Kidney (tissue), 14 donors: ENCODE data around the gene ATF7IP2. TPM values are rescaled to one million over a fixed set of nuclear protein-coding genes. Genes with fewer than 3 reads are reported as not detected.

ENCODE experiments used
- DNase-seq, 5 donors: peaks; one replicate each; pipeline ENCODE4 v3.0.0-alpha.2; 2013 to 2020
- FAIRE-seq: peaks from 2 replicates; lab custom pipeline; 2012; peaks lifted over from hg19 to GRCh38; lab: Jason Lieb, UNC
- H3K27ac ChIP-seq, 2 donors: one replicate each; pipeline ENCODE4 v1.7.0; 2013; ENCODE audit warnings: low read depth in 2 of 2, low read length in 2 of 2, inconsistent platforms in 1 of 2
- H3K27me3 ChIP-seq: one replicate; pipeline ENCODE4 v1.7.1; 2013; ENCODE audit warnings: low read length, inconsistent platforms; ENCODE audit not compliant: control insufficient read depth, insufficient read depth
- H3K36me3 ChIP-seq, 3 donors: one replicate each; pipeline versions ENCODE4 v1.7.0 to v1.7.1; 2013; ENCODE audit warnings: low read length in 3 of 3, control low read depth in 1 of 3, inconsistent platforms in 1 of 3; ENCODE audit not compliant: insufficient read depth in 3 of 3, control insufficient read depth in 2 of 3
- H3K4me1 ChIP-seq, 3 donors: one replicate each; pipeline versions ENCODE4 v1.7.0 to v1.7.1; 2013; ENCODE audit warnings: low read length in 3 of 3, inconsistent platforms in 1 of 3, low read depth in 1 of 3; ENCODE audit not compliant: control insufficient read depth in 2 of 3, insufficient read depth in 2 of 3
- H3K4me3 ChIP-seq, 3 donors: one replicate each; pipeline versions ENCODE4 v1.7.0 to v1.8.1; 2013; ENCODE audit warnings: low read length in 3 of 3, control low read depth in 1 of 3, inconsistent platforms in 1 of 3
- H3K9ac ChIP-seq, 3 donors: one replicate each; pipeline versions ENCODE4 v1.7.0 to v1.7.1; 2013; ENCODE audit warnings: low read length in 3 of 3, control low read depth in 1 of 3, inconsistent platforms in 1 of 3
- H3K9me3 ChIP-seq, 3 donors: one replicate each; pipeline versions ENCODE4 v1.7.0 to v1.7.1; 2013; ENCODE audit warnings: low read length in 3 of 3, control low read depth in 1 of 3, inconsistent platforms in 1 of 3; ENCODE audit not compliant: control insufficient read depth in 2 of 3, insufficient read depth in 1 of 3
- CTCF ChIP-seq: IDR thresholded peaks from 3 replicates; pipeline ENCODE4 v1.5.1; 2012; ENCODE audit warnings: mild to moderate bottlenecking, moderate library complexity, borderline replicate concordance; ENCODE audit not compliant: insufficient read depth; ENCODE audit errors: extremely low read depth
- intact Hi-C: fragments of 100-400 bp; cut with DNase I; formaldehyde crosslinking; loops from one replicate; pipeline ENCODE4 v1.11.1; 2022
- polyA plus RNA-seq: library from polyadenylated mRNA; stranded (reverse); fragments of 350-450 nt; fragmentation: Illumina TruSeq; extraction: RNeasy Lipid Tissue Mini Kit (QIAGEN cat#74804); gene quantifications from one replicate; pipeline ENCODE4 v1.2.3, GENCODE V29; 2014; ENCODE audit warnings: low read depth, low replicate concordance; ENCODE audit not compliant: insufficient read depth
- total RNA-seq: library from RNA; stranded (reverse); fragmentation: NEBNext Ultra II Directional; extraction: Animal tissue kit (Norgen Biotek cat#: 25700); gene quantifications from one replicate; pipeline ENCODE4 v1.2.1, GENCODE V29; 2021
- donor health status: control.
- donor health status: control.
- donor health status: control.
- donor health status: control.
- donor health status: control.
- donor health status: DM: yes; HTN: yes; CAD: no.
- donor health status: Normal renal cell carcinoma (clear cell type).

Gene ATF7IP2
- total and polyA plus RNA-seq, 2 donors from 2014 or later: 17.1 to 20.2 TPM

DNA sequence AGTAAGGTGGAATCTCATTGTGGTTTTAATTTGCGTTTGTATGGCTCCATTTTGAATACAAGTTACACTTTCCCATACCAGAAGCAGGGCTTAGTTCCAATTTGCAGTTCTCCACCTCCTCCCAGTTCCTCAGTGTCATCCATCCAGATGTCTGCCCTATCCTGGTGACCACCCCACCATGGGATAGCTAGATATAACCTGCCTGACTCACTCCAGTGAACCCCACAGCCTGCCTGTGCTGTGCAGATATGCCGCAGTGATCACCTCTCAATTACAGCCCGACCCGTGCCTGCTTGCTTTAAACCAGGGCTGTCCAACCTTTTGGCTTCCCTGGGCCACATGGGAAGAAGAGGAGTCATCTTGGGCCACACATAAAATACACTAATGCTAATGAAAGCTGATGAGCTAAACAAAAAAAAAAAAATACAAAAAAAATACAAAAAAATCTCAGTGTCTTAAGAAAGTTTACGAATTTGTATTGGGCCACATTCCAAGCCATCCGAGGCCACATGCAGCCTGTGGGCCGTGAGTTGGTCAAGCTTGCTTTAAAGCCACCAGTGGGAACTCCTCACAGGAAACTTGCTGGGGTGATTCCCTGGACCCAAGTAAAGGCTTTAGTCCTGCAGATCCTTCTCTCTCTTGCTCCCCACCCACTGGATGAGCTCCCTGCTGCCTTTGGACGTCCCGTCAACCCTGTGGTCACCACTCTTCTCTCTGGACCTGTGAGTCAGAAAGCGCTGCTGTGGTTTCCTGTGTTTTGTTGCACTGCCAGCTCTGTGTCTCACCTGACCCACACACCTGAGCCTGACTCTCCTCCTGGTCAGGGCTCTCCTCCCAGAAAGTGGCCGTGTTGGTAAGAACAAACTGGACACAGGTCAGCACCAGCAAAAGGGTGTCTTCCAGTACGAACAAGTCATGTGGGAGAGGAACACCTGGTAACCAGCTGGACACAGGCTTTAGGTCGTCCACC lies 111.6 kb downstream of the ATF7IP2 start:
- intact Hi-C loops: no loop called here
- FAIRE-seq (no peak), DNase-seq (peak in 1 of 5 donors; percentile 25)
- H3K36me3 ChIP-seq: no peaks in the 10 kb centered on the region
- no peak for TF ChIP-seq CTCF
- H3K9ac ChIP-seq: no peak overlapping the region
- no peak overlapping the region for H3K27ac ChIP-seq
- no peak overlapping the region for H3K4me3 ChIP-seq
- no peaks in the 10 kb centered on the region for H3K4me1 ChIP-seq
- H3K9me3 ChIP-seq: peaks cover 0 to 4% (median 0%) of the 10 kb centered on the region in 3 donors
- H3K27me3 ChIP-seq: no peaks in the 10 kb centered on the region

GRCh38 chr16:10500582-10500981 lies 114.7 kb downstream of the ATF7IP2 start:
- Histone ChIP-seq H3K36me3 (no peaks in the 10 kb centered on the region), H3K4me1 (no peaks in the 10 kb centered on the region), H3K27me3 (no peaks in the 10 kb centered on the region), H3K9me3 (no peaks in the 10 kb centered on the region), H3K27ac (no peak overlapping the region), H3K4me3 (no peak overlapping the region), H3K9ac (no peak overlapping the region)
- intact Hi-C loops: no loop called here
- no peak for FAIRE-seq
- no peak for TF ChIP-seq CTCF
- DNase-seq: no peak

DNA sequence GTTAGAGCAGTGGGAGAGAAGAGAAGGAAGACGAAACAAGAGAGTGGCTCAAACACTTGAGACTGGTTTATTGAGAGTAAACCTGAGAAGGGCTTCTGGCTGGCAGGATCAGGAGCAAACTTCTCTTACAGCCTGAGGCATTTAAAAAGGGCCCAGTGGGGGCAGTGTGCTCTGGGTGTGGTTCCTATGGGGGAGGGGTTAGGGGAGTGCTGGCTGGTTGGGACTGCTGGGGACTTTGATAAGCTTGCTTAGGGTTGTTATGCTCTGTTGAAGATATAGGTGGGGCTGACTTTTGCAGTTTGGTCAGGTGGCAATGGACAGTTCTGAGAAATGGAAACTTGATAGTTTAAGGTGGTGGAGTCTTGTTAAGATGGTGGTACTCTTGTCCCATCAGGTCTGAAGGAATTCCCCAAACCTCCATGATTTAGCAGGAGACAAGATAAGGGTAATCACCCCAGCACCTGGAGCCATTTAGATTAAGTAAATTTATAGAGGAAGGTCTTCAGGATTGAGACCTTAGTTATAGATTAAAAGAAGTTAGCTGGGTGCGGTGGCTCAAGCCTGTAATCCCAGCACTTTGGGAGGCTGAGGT lies 115.3 kb downstream of the ATF7IP2 start:
- H3K9ac ChIP-seq: no peak overlapping the region
- no peak overlapping the region for H3K27ac ChIP-seq
- no peaks in the 10 kb centered on the region for H3K27me3 ChIP-seq
- DNase-seq: no peak
- H3K4me3 ChIP-seq: no peak overlapping the region
- no peaks in the 10 kb centered on the region for H3K4me1 ChIP-seq
- no peak for FAIRE-seq
- no peaks in the 10 kb centered on the region for H3K9me3 ChIP-seq
- intact Hi-C loops: no loop called here
- no peak for TF ChIP-seq CTCF
- H3K36me3 ChIP-seq: no peaks in the 10 kb centered on the region
